ENCODE measurements around the gene ZNF566.
A peak's percentile ranks its signal among the peaks of the same experiment; 100 is the strongest.

Gene ZNF566

DNA sequence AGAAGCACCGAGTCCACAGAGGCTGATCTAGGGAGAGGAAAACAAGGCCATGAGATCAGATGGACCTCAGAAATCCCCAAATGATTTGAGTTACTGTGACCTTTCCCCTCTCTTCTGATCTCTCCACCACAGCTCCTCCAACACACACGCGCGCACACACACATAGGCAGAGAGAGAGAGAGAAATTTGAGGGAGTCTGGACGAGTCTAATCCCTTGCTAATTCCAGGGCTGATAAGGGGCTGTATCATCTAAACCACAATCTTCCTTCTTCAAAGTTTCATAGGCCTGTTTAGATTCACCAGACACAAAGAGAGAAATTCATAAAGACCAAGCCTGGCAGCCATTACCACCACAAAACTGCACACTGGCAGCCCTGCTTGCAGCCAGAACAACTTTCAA is 79.5 kb downstream of the ZNF566 start:
- Histone ChIP-seq H3K27ac (ENCODE audit: extremely low read depth, low read depth, low read length) (no peak overlapping the region), H3K36me3 (ENCODE audit: control insufficient read depth in 2 of 2, insufficient read depth in 1 of 2, low read length in 2 of 2) (peaks cover 44 to 96% of the 10 kb centered on the region in 2 experiments), H3K9me3 (ENCODE audit: control insufficient read depth, insufficient read depth, low read depth, low read length) (peaks cover 26% of the 10 kb centered on the region), H3K4me1 (ENCODE audit: control insufficient read depth, insufficient read depth, low read length) (no peaks in the 10 kb centered on the region), H3K4me3 (ENCODE audit: low read depth, low read length) (no peak overlapping the region)
- CTCF ChIA-PET = no interaction called here
- no peak for TF ChIP-seq GLIS1 (tag by site-specific recombination; IDR thresholded peaks at IDR 0.05)
- no peak for TF ChIP-seq IKZF3 (tag by site-specific recombination; IDR thresholded peaks at IDR 0.05)
- TF ChIP-seq, protein P1, sequence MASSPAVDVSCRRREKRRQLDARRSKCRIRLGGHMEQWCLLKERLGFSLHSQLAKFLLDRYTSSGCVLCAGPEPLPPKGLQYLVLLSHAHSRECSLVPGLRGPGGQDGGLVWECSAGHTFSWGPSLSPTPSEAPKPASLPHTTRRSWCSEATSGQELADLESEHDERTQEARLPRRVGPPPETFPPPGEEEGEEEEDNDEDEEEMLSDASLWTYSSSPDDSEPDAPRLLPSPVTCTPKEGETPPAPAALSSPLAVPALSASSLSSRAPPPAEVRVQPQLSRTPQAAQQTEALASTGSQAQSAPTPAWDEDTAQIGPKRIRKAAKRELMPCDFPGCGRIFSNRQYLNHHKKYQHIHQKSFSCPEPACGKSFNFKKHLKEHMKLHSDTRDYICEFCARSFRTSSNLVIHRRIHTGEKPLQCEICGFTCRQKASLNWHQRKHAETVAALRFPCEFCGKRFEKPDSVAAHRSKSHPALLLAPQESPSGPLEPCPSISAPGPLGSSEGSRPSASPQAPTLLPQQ (tag by site-specific recombination; IDR thresholded peaks at IDR 0.05) = no peak
- no peak for TF ChIP-seq ZNF280C (tag by site-specific recombination; IDR thresholded peaks at IDR 0.05)
- no peak for TF ChIP-seq PRDM1 (tag by site-specific recombination; IDR thresholded peaks at IDR 0.05)
- POLR2A ChIA-PET = no interaction called here

- H3K36me3 ChIP-seq (ENCODE audit: control insufficient read depth in 2 of 2, insufficient read depth in 1 of 2, low read length in 2 of 2) = peaks cover 53 to 96% of the 10 kb centered on the region in 2 experiments
- no peak for TF ChIP-seq ZNF548 (tag by site-specific recombination; IDR thresholded peaks at IDR 0.05)
- no peak for TF ChIP-seq ZBTB7A (tag by site-specific recombination; IDR thresholded peaks at IDR 0.05; ENCODE audit: low read depth)
- TF ChIP-seq, protein P2, sequence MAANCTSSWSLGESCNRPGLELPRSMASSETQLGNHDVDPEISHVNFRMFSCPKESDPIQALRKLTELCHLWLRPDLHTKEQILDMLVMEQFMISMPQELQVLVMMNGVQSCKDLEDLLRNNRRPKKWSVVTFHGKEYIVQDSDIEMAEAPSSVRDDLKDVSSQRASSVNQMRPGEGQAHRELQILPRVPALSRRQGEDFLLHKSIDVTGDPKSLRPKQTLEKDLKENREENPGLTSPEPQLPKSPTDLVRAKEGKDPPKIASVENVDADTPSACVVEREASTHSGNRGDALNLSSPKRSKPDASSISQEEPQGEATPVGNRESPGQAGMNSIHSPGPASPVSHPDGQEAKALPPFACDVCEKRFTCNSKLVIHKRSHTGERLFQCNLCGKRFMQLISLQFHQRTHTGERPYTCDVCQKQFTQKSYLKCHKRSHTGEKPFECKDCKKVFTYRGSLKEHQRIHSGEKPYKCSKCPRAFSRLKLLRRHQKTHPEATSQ (tag by site-specific recombination; IDR thresholded peaks at IDR 0.05) = no peak
- no peak for TF ChIP-seq YY1 (tag by site-specific recombination; IDR thresholded peaks at IDR 0.05)
- TF ChIP-seq ZNF677 (tag by site-specific recombination; IDR thresholded peaks at IDR 0.05) = no peak
- TF ChIP-seq ZNF585B (tag by site-specific recombination; IDR thresholded peaks at IDR 0.05) = no peak
- no peak for TF ChIP-seq ZNF114 (tag by site-specific recombination; IDR thresholded peaks at IDR 0.05)
- TF ChIP-seq RBAK (tag by site-specific recombination; IDR thresholded peaks at IDR 0.05) = no peak
- TF ChIP-seq TCF7L2 (IDR thresholded peaks at IDR 0.05; ENCODE audit: borderline replicate concordance, low read depth, low read length) = no peak
These were observed 81.3 kb downstream of the ZNF566 start for GRCh38 chr19:36408101-36408500.

DNA sequence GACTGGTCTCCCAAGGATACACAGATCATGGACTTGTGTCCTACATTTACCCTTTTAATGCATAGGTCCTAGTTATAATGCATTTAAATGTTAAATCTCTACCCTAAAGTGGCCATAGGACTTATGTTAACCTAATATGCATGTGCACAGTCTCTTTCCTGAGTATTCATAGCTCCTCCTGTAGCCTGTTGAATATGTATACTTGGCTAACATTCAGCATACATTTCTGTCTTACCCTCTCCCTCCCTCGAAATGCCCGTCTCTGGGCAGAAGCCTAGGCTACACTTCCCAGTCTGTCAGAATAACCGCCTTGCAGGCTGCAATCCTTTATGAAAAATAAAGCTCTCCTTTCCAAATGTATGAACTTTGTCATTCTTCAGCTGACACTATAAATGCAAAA is 84.9 kb downstream of the ZNF566 start:
- H3K4me1 ChIP-seq (ENCODE audit: control insufficient read depth, insufficient read depth, low read length) = no peaks in the 10 kb centered on the region
- peaks cover 56 to 99% of the 10 kb centered on the region in 2 experiments for H3K36me3 ChIP-seq (ENCODE audit: control insufficient read depth in 2 of 2, insufficient read depth in 1 of 2, low read length in 2 of 2)
- H3K9me3 ChIP-seq (ENCODE audit: control insufficient read depth, insufficient read depth, low read depth, low read length) = peaks cover 14% of the 10 kb centered on the region
- H3K27ac ChIP-seq (ENCODE audit: extremely low read depth, low read depth, low read length) = no peak overlapping the region
- 0 out of 2 replicates have a peak, but pooled peaks have one; percentile 13 for TF ChIP-seq SCRT2 (tag by site-specific recombination; IDR thresholded peaks at IDR 0.05)
- TF ChIP-seq ZNF19 (tag by site-specific recombination; IDR thresholded peaks at IDR 0.05; ENCODE audit: low read depth) = no peak
- ChIA-PET POLR2A (interaction anchor here (0.6 to 1.3 kb wide), 4 partner anchors 14 to 291 kb away, joined by 3 to 15 read pairs (median 4); partner anchors contain the start of gene ZFP82), CTCF (interaction anchor here (0.6 kb wide), 1 partner anchor 278 kb away, joined by 3 read pairs; no protein-coding TSS in a partner anchor)
- no peak overlapping the region for H3K4me3 ChIP-seq (ENCODE audit: low read depth, low read length)

More at GRCh38 chr19:36408101-36408500, 81.3 kb downstream of the ZNF566 start:
- POLR2A ChIA-PET = no interaction called here
- H3K27ac ChIP-seq (ENCODE audit: extremely low read depth, low read depth, low read length) = no peak overlapping the region
- CTCF ChIA-PET = no interaction called here
- H3K4me1 ChIP-seq (ENCODE audit: control insufficient read depth, insufficient read depth, low read length) = no peaks in the 10 kb centered on the region
- H3K4me3 ChIP-seq (ENCODE audit: low read depth, low read length) = no peak overlapping the region
- peaks cover 23% of the 10 kb centered on the region for H3K9me3 ChIP-seq (ENCODE audit: control insufficient read depth, insufficient read depth, low read depth, low read length)
